Ovary (tissue), 9 donors: ENCODE results near the gene MRTO4. TPM values are rescaled to one million over a fixed set of nuclear protein-coding genes. Genes with fewer than 3 reads are reported as not detected.
A peak's percentile ranks its signal among the peaks of the same experiment; 100 is the strongest.

Experiments
- DNase-seq, 5 donors: peaks; one replicate each; pipeline ENCODE4 v3.0.0-alpha.2; 2019 to 2020
- H3K27ac ChIP-seq, 2 donors: fragments of 200-600 bp; one replicate each; pipeline versions ENCODE4 v1.5.1 to v1.8.0; 2019 to 2022
- H3K27me3 ChIP-seq: fragments of 200-600 bp; one replicate; pipeline ENCODE4 v1.8.0; 2022
- H3K36me3 ChIP-seq: fragments of 200-600 bp; sonication (generic); one replicate; pipeline ENCODE4 v1.5.1; 2019
- H3K4me1 ChIP-seq: one replicate; pipeline ENCODE4 v1.8.1; 2013; ENCODE audit warnings: mild to moderate bottlenecking, moderate library complexity; ENCODE audit not compliant: insufficient read depth
- H3K4me3 ChIP-seq: fragments of 200-600 bp; sonication (generic); one replicate; pipeline ENCODE4 v1.5.1; 2017
- H3K9me3 ChIP-seq, 2 donors: fragments of 200-600 bp in 1 of 2; sonication (generic) in 1 of 2; one replicate each; pipeline versions ENCODE4 v1.5.1 to v1.8.1; 2013 to 2019; ENCODE audit warnings: mild to moderate bottlenecking in 1 of 2, moderate library complexity in 1 of 2
- CTCF ChIP-seq, 3 donors: fragments of 450-650 bp in 2 of 3; fragments of 200-600 bp in 1 of 3; IDR thresholded peaks; one replicate each; pipeline versions ENCODE4 v1.5.1 to v1.8.0; 2016 to 2022; ENCODE audit warnings: antibody characterized with exemption in 3 of 3, mild to moderate bottlenecking in 1 of 3
- EP300 ChIP-seq: sonication (generic); formaldehyde crosslinking; IDR thresholded peaks from one replicate; pipeline ENCODE4 v1.6.1; 2017; ENCODE audit warnings: antibody characterized with exemption
- POLR2A ChIP-seq: fragments of 450-650 bp; IDR thresholded peaks from one replicate; pipeline ENCODE4 v1.6.1; 2017; ENCODE audit warnings: antibody characterized with exemption, mild to moderate bottlenecking, moderate library complexity
- WGBS, 3 donors: extraction: QIAGEN DNeasy Blood & Tissue Kit in 1 of 3; methylation state at CpG; one replicate each; pipeline versions ENCODE4 v1.1.5 to v1.1.7; 2013 to 2017; 5-methylcytosine and 5-hydroxymethylcytosine counted together
- intact Hi-C, 4 donors: fragments of 100-400 bp; cut with DNase I; formaldehyde crosslinking; loops; one replicate each; pipeline versions ENCODE4 v1.11.0 to v1.15.1; 2022 to 2023
- polyA plus RNA-seq, 2 donors: library from polyadenylated mRNA; stranded (reverse); fragments of 200-250 nt in 1 of 2; fragments of 350-450 nt in 1 of 2; fragmentation: Illumina TruSeq in 1 of 2; extraction: RNeasy Lipid Tissue Mini Kit (QIAGEN cat#74804) in 1 of 2; gene quantifications; one replicate each; pipeline ENCODE4 v1.2.3, GENCODE V29; 2013 to 2014
- total RNA-seq, 7 donors: library from RNA; depleted of rRNA in 2 of 7; stranded (reverse); fragments of >200 nt in 2 of 7; fragmentation: NEBNext Ultra II Directional in 3 of 7; extraction: Animal tissue kit (Norgen Biotek cat#: 25700) in 3 of 7; gene quantifications; one replicate each; pipeline versions ENCODE4 v1.1.0 to v1.2.4, GENCODE V29; 2016 to 2023
- donor health status: DM: no; HTN: no; CAD: no; lungs with moderate emphysema.
- donor health status: DM: no; HTN: no; CAD: no.
- donor health status: Bipolar disorder and iron deficiency.
- donor health status: DM: yes; HTN: yes; CAD: no.
- donor health status: DM: no; HTN: no; CAD: no.
- donor health status: DM: yes; HTN: yes; CAD: no.

The MRTO4 gene
- total and polyA plus RNA-seq, 9 donors: 14.3 to 49.1 (median 26.4) TPM

DNA sequence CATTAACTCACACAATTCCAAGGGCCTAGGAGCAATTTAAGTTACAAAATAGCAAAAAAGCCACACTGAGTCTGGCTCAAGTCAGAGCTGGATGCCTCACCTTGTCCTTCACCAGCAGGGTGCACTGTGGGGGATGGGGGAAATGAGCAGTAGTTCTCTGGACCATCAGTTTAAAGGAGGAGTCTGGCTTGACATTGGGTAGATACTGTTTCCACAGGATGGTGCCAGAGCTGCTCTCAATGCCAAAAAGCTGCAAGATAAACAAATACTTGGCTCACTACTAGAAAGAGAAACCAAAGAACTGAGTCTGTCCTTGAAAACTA is 19.1 kb upstream of the MRTO4 start:
- Histone ChIP-seq H3K4me3 (no peak overlapping the region), H3K9me3 (no peaks in the 10 kb centered on the region), H3K27me3 (no peaks in the 10 kb centered on the region), H3K4me1 (peaks cover 19% of the 10 kb centered on the region), H3K36me3 (no peaks in the 10 kb centered on the region), H3K27ac (peak overlapping the region in 1 of 2 donors; percentile 66)
- TF ChIP-seq EP300 (no peak), CTCF (IDR thresholded peaks at IDR 0.05) (peak in 1 of 3 donors; percentile 36), POLR2A (no peak)
- intact Hi-C loops: loop anchor here in 2 of 4 donors (10.0 kb wide), 2 partner anchors 48 to 328 kb away; partner anchors contain the start of gene ALDH4A1 (in 1 of the 2)
- peak; percentile 64 to 78 (median 71) for DNase-seq

- DNase-seq: no peak
- H3K4me1 ChIP-seq: peaks cover 19% of the 10 kb centered on the region
- WGBS, 3 donors: 95 to 98% (median 96%) methylated on average over 3 of the region's 3 CpGs
- TF ChIP-seq EP300: no peak
- no peak for TF ChIP-seq CTCF (IDR thresholded peaks at IDR 0.05)
- TF ChIP-seq POLR2A: no peak
- H3K9me3 ChIP-seq: no peaks in the 10 kb centered on the region
- H3K27ac ChIP-seq: peak overlapping the region in 1 of 2 donors; percentile 16
- no peaks in the 10 kb centered on the region for H3K36me3 ChIP-seq
- H3K4me3 ChIP-seq: no peak overlapping the region
- intact Hi-C loops: loop anchor here in 2 of 4 donors (10.0 kb wide), 2 partner anchors 49 to 329 kb away; partner anchors contain the start of gene ALDH4A1 (in 1 of the 2)
- no peaks in the 10 kb centered on the region for H3K27me3 ChIP-seq
Measured at GRCh38 chr1:19234224-19234623, 17.4 kb upstream of the MRTO4 start.

- intact Hi-C loops: loop anchor here in 2 of 4 donors (2.0 to 10.0 kb wide), 3 partner anchors 55 to 335 kb away; partner anchors contain the start of gene ALDH4A1 (in 2 of the 2)
- WGBS, 3 donors: 57 to 79% (median 66%) methylated on average over 7 of the region's 7 CpGs
- no peaks in the 10 kb centered on the region for H3K36me3 ChIP-seq
- TF ChIP-seq EP300 (no peak), CTCF (IDR thresholded peaks at IDR 0.05) (no peak), POLR2A (no peak)
- H3K4me1 ChIP-seq: no peaks in the 10 kb centered on the region
- H3K27me3 ChIP-seq: no peaks in the 10 kb centered on the region
- no peaks in the 10 kb centered on the region for H3K9me3 ChIP-seq
- no peak overlapping the region for H3K27ac ChIP-seq
- DNase-seq: no peak
- no peak overlapping the region for H3K4me3 ChIP-seq
Measured at GRCh38 chr1:19239876-19240275, 11.7 kb upstream of the MRTO4 start.

DNA sequence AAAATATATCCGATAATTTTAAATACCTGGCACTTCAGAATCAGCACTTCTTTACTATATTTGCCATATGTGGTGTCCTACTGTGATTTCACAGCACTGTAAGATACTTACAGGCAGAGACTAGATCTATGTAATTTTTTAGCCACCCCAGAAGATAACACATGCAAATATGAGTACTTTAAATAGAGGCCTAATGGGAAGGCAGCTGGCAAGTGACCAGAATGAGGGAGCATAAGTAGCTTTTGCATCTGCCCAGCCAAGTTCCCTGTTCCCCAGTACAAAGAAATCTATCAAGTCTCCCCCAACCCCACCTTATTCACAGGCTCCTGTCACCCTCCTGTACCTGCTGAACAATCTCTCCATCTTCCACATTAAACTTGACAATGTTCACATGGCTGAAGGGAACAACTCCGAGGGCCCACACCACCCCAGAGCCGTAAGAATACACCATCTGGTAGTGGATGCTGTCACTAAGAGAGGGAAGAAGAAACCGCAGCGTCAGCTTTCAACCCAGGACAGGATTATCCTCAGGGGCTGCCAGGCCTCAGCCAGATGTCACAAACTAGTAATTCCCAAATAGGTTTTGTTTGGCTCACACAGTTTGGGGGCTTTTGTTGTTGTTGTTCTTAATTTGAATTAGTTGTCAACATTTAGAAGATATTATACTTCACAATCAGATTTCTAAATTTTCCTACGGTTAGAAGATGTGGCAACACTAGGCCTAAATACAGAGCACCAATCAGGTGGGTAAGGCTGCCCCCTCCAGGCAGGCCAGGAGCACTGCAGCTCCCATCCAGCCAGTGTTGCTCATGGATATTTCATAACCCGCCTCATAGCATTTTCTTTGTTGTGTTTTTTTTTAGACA is 10.7 kb upstream of the MRTO4 start:
- H3K36me3 ChIP-seq: no peaks in the 10 kb centered on the region

More for the DNA sequence above, 10.7 kb upstream of the MRTO4 start:
- H3K27me3 ChIP-seq: no peaks in the 10 kb centered on the region
- no peak overlapping the region for H3K4me3 ChIP-seq
- peak overlapping the region; percentile 11 to 42 for H3K27ac ChIP-seq
- intact Hi-C loops: loop anchor here in 2 of 4 donors (2.0 to 10.0 kb wide), 2 partner anchors 60 to 336 kb away; partner anchors contain the start of gene ALDH4A1 (in 1 of the 2)
- peak; percentile 57 to 81 (median 76) for DNase-seq
- TF ChIP-seq EP300: no peak
- TF ChIP-seq CTCF (IDR thresholded peaks at IDR 0.05): peak; percentile 74 to 92 (median 88)
- H3K9me3 ChIP-seq: no peaks in the 10 kb centered on the region
- 43 to 50% (median 47%) methylated on average over 7 of the region's 7 CpGs for WGBS, 3 donors
- no peaks in the 10 kb centered on the region for H3K4me1 ChIP-seq
